ENCODE measurements around the gene ZBTB39. TPM values are rescaled to one million over a fixed set of nuclear protein-coding genes. Genes with fewer than 3 reads are reported as not detected.

ZBTB39 gene
- total RNA-seq, 2 experiments from 2014 or later: 5.1 to 5.5 TPM

GRCh38 chr12:57033431-57033830 lies 27.1 kb upstream of the ZBTB39 start:
- ChIA-PET CTCF (interaction anchor here (1.1 to 3.2 kb wide), 6 partner anchors 10 to 46 kb away, joined by 3 to 22 read pairs (median 4); partner anchors contain the start of gene ZBTB39), POLR2A (interaction anchor here (0.9 kb wide), 1 partner anchor 15 kb away, joined by 4 read pairs; no protein-coding TSS in a partner anchor)
- H3K27ac Mint-ChIP-seq: no peak overlapping the region
- H3K36me3 Mint-ChIP-seq (ENCODE audit: low read depth): no peaks in the 10 kb centered on the region
- no peak overlapping the region for H3K4me3 Mint-ChIP-seq
- TF ChIP-seq CTCF (IDR thresholded peaks at IDR 0.05): no peak
- H3K27me3 Mint-ChIP-seq: no peaks in the 10 kb centered on the region
- H3K9me3 Mint-ChIP-seq: no peaks in the 10 kb centered on the region
- no peak for DNase-seq
- no peak for ATAC-seq
- intact Hi-C loops (cut with micrococcal nuclease): no loop called here
- peaks cover 17% of the 10 kb centered on the region for H3K4me1 Mint-ChIP-seq (ENCODE audit: low read depth)

- Mint-ChIP-seq H3K4me1 (ENCODE audit: low read depth) (peaks cover 33% of the 10 kb centered on the region), H3K27me3 (no peaks in the 10 kb centered on the region), H3K36me3 (ENCODE audit: low read depth) (no peaks in the 10 kb centered on the region), H3K9me3 (no peaks in the 10 kb centered on the region), H3K4me3 (no peak overlapping the region), H3K27ac (peak overlapping the region; percentile 1)
- ChIA-PET CTCF (interaction anchor here (0.8 to 3.2 kb wide), 18 partner anchors 9 to 193 kb away, joined by 3 to 22 read pairs (median 5); partner anchors contain the start of genes NEMP1, STAT6, TAC3 and ZBTB39), POLR2A (interaction anchor here (0.5 to 1.6 kb wide), 6 partner anchors 11 to 47 kb away, joined by 3 to 8 read pairs (median 4); partner anchors contain the start of gene TAC3)
- no peak for TF ChIP-seq CTCF (IDR thresholded peaks at IDR 0.05)
- DNase-seq (no peak), ATAC-seq (no peak)
- intact Hi-C loops (cut with micrococcal nuclease): no loop called here
These were observed 25.4 kb upstream of the ZBTB39 start for GRCh38 chr12:57031789-57032188.

GRCh38 chr12:57031138-57031725 lies 24.9 kb upstream of the ZBTB39 start:
- ChIA-PET CTCF (interaction anchor here (0.8 to 3.2 kb wide), 14 partner anchors 10 to 193 kb away, joined by 3 to 22 read pairs (median 6); partner anchors contain the start of genes NEMP1 and ZBTB39), POLR2A (interaction anchor here (0.5 to 1.6 kb wide), 8 partner anchors 11 to 48 kb away, joined by 3 to 8 read pairs (median 4); partner anchors contain the start of gene TAC3)
- intact Hi-C loops (cut with micrococcal nuclease): no loop called here
- TF ChIP-seq CTCF (IDR thresholded peaks at IDR 0.05): no peak
- Mint-ChIP-seq H3K9me3 (no peaks in the 10 kb centered on the region), H3K36me3 (ENCODE audit: low read depth) (no peaks in the 10 kb centered on the region), H3K4me1 (ENCODE audit: low read depth) (peaks cover 39% of the 10 kb centered on the region), H3K4me3 (no peak overlapping the region), H3K27me3 (no peaks in the 10 kb centered on the region), H3K27ac (peak overlapping the region; percentile 26)
- peak; percentile 39 for DNase-seq
- peak; percentile 42 for ATAC-seq

- H3K4me1 Mint-ChIP-seq (ENCODE audit: low read depth): peaks cover 42% of the 10 kb centered on the region
- no peak for TF ChIP-seq CTCF (IDR thresholded peaks at IDR 0.05)
- no peak overlapping the region for H3K4me3 Mint-ChIP-seq
- no peak for ATAC-seq
- DNase-seq: no peak
- ChIA-PET POLR2A (interaction anchor here (1.1 kb wide), 2 partner anchors 17 to 30 kb away, joined by 3 read pairs; no protein-coding TSS in a partner anchor), CTCF (interaction anchor here (0.7 to 2.6 kb wide), 3 partner anchors 22 to 40 kb away, joined by 3 to 20 read pairs (median 6); no protein-coding TSS in a partner anchor)
- no peaks in the 10 kb centered on the region for H3K27me3 Mint-ChIP-seq
- H3K9me3 Mint-ChIP-seq: no peaks in the 10 kb centered on the region
- intact Hi-C loops (cut with micrococcal nuclease): no loop called here
- no peaks in the 10 kb centered on the region for H3K36me3 Mint-ChIP-seq (ENCODE audit: low read depth)
- H3K27ac Mint-ChIP-seq: no peak overlapping the region
These were observed 23.1 kb upstream of the ZBTB39 start for GRCh38 chr12:57029457-57029856.

- peak; percentile 61 for ATAC-seq
- peak; percentile 28 for DNase-seq
- POLR2A ChIA-PET: interaction anchor here (0.7 to 3.7 kb wide), 8 partner anchors 9 to 270 kb away, joined by 3 to 15 read pairs (median 5); partner anchors contain the start of genes NAB2, STAT6 and ZBTB39
- H3K4me1 Mint-ChIP-seq (ENCODE audit: low read depth): peaks cover 42% of the 10 kb centered on the region
- H3K27ac Mint-ChIP-seq: peak overlapping the region; percentile 90
- CTCF ChIA-PET: interaction anchor here (0.6 to 3.1 kb wide), 13 partner anchors 10 to 217 kb away, joined by 3 to 21 read pairs (median 4); partner anchors contain the start of genes STAT6 and TAC3
- no peaks in the 10 kb centered on the region for H3K36me3 Mint-ChIP-seq (ENCODE audit: low read depth)
- no peak for TF ChIP-seq CTCF (IDR thresholded peaks at IDR 0.05)
- H3K9me3 Mint-ChIP-seq: no peaks in the 10 kb centered on the region
- intact Hi-C loops (cut with micrococcal nuclease): no loop called here
- H3K27me3 Mint-ChIP-seq: no peaks in the 10 kb centered on the region
- peak overlapping the region; percentile 6 for H3K4me3 Mint-ChIP-seq
These were observed 21.4 kb upstream of the ZBTB39 start for GRCh38 chr12:57027805-57028153.
